HEK293 (cell line): ENCODE data around the gene BMP5.

ENCODE experiments used
- CTCF ChIP-seq: fragments of 450-650 bp; formaldehyde crosslinking; IDR thresholded peaks from 2 replicates; pipeline ENCODE4 v1.5.1; 2016; ENCODE audit warnings: missing biosample characterization, missing genetic modification characterization
- MYNN ChIP-seq: fragments of 450-650 bp; formaldehyde crosslinking; IDR thresholded peaks from 2 replicates; pipeline ENCODE4 v1.5.1; 2016; ENCODE audit warnings: missing biosample characterization, missing genetic modification characterization, borderline replicate concordance
- ZBTB26 ChIP-seq: fragments of 450-650 bp; formaldehyde crosslinking; optimal IDR thresholded peaks from 2 replicates; pipeline ENCODE3; 2016; ENCODE audit warnings: missing biosample characterization, mild to moderate bottlenecking, missing genetic modification characterization
- ZBTB8A ChIP-seq: fragments of 450-650 bp; formaldehyde crosslinking; IDR thresholded peaks from 2 replicates; pipeline ENCODE4 v1.5.1; 2016; ENCODE audit warnings: missing biosample characterization, missing genetic modification characterization
- ZEB2 ChIP-seq: fragments of 450-650 bp; formaldehyde crosslinking; IDR thresholded peaks from 2 replicates; pipeline ENCODE4 v1.5.1; 2016; ENCODE audit warnings: missing biosample characterization, missing genetic modification characterization
- ZFP3 ChIP-seq: fragments of 450-650 bp; formaldehyde crosslinking; IDR thresholded peaks from 2 replicates; pipeline ENCODE4 v1.5.1; 2016; ENCODE audit warnings: low read depth, missing biosample characterization, missing genetic modification characterization
- ZNF140 ChIP-seq: fragments of 450-650 bp; formaldehyde crosslinking; IDR thresholded peaks from 2 replicates; pipeline ENCODE4 v1.5.1; 2016; ENCODE audit warnings: missing biosample characterization, missing genetic modification characterization
- ZNF266 ChIP-seq: fragments of 450-650 bp; formaldehyde crosslinking; IDR thresholded peaks from 2 replicates; pipeline ENCODE4 v1.5.1; 2016; ENCODE audit warnings: missing biosample characterization, missing genetic modification characterization, low read depth
- ZNF274 ChIP-seq, 2 experiments: fragments of 200-500 bp in 1 of 2; fragments of 450-650 bp in 1 of 2; sonication (Bioruptor generic) in 1 of 2; formaldehyde crosslinking in 1 of 2; IDR thresholded peaks; 2 replicates each; pipeline versions ENCODE4 v1.5.1 to v1.6.1; 2014 to 2016; ENCODE audit warnings: borderline replicate concordance in 1 of 2, inconsistent platforms in 1 of 2, low read length in 1 of 2, missing biosample characterization in 1 of 2, missing genetic modification characterization in 1 of 2
- TF ChIP-seq, protein P1 (sequence below): fragments of 450-650 bp; formaldehyde crosslinking; IDR thresholded peaks from 2 replicates; pipeline ENCODE4 v1.5.1; 2016; ENCODE audit warnings: missing biosample characterization, missing genetic modification characterization
- TF ChIP-seq, protein P2 (sequence below): fragments of 450-650 bp; formaldehyde crosslinking; IDR thresholded peaks from 2 replicates; pipeline ENCODE4 v1.5.1; 2016; ENCODE audit warnings: missing biosample characterization, missing genetic modification characterization

- TF ChIP-seq, protein P1, sequence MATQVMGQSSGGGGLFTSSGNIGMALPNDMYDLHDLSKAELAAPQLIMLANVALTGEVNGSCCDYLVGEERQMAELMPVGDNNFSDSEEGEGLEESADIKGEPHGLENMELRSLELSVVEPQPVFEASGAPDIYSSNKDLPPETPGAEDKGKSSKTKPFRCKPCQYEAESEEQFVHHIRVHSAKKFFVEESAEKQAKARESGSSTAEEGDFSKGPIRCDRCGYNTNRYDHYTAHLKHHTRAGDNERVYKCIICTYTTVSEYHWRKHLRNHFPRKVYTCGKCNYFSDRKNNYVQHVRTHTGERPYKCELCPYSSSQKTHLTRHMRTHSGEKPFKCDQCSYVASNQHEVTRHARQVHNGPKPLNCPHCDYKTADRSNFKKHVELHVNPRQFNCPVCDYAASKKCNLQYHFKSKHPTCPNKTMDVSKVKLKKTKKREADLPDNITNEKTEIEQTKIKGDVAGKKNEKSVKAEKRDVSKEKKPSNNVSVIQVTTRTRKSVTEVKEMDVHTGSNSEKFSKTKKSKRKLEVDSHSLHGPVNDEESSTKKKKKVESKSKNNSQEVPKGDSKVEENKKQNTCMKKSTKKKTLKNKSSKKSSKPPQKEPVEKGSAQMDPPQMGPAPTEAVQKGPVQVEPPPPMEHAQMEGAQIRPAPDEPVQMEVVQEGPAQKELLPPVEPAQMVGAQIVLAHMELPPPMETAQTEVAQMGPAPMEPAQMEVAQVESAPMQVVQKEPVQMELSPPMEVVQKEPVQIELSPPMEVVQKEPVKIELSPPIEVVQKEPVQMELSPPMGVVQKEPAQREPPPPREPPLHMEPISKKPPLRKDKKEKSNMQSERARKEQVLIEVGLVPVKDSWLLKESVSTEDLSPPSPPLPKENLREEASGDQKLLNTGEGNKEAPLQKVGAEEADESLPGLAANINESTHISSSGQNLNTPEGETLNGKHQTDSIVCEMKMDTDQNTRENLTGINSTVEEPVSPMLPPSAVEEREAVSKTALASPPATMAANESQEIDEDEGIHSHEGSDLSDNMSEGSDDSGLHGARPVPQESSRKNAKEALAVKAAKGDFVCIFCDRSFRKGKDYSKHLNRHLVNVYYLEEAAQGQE (tag by site-specific recombination) = no peak
- TF ChIP-seq ZNF274 (IDR thresholded peaks at IDR 0.05; ENCODE audit: low read length) = no peak
- TF ChIP-seq ZNF274 (tag by site-specific recombination; IDR thresholded peaks at IDR 0.05; ENCODE audit: borderline replicate concordance) = no peak
- no peak for TF ChIP-seq CTCF (tag by site-specific recombination)
- TF ChIP-seq, protein P2, sequence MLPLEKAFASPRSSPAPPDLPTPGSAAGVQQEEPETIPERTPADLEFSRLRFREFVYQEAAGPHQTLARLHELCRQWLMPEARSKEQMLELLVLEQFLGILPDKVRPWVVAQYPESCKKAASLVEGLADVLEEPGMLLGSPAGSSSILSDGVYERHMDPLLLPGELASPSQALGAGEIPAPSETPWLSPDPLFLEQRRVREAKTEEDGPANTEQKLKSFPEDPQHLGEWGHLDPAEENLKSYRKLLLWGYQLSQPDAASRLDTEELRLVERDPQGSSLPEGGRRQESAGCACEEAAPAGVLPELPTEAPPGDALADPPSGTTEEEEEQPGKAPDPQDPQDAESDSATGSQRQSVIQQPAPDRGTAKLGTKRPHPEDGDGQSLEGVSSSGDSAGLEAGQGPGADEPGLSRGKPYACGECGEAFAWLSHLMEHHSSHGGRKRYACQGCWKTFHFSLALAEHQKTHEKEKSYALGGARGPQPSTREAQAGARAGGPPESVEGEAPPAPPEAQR = no peak
- no peak for TF ChIP-seq ZNF266
- TF ChIP-seq ZBTB26 (tag by site-specific recombination) = no peak
- no peak for TF ChIP-seq ZFP3 (tag by site-specific recombination)
- no peak for TF ChIP-seq ZNF140 (tag by site-specific recombination)
- no peak for TF ChIP-seq ZEB2 (tag by site-specific recombination)
- no peak for TF ChIP-seq ZBTB8A
- no peak for TF ChIP-seq MYNN (tag by site-specific recombination)
Observed at GRCh38 chr6:55874316-55874715, 1.1 kb downstream of the BMP5 start.
